Measurements from ENCODE around the gene TAGLN3. TPM values are rescaled to one million over a fixed set of nuclear protein-coding genes. Genes with fewer than 3 reads are reported as not detected.

The TAGLN3 gene
- total RNA-seq, result 1.1 and 3.6 TPM in 2 replicates

DNA sequence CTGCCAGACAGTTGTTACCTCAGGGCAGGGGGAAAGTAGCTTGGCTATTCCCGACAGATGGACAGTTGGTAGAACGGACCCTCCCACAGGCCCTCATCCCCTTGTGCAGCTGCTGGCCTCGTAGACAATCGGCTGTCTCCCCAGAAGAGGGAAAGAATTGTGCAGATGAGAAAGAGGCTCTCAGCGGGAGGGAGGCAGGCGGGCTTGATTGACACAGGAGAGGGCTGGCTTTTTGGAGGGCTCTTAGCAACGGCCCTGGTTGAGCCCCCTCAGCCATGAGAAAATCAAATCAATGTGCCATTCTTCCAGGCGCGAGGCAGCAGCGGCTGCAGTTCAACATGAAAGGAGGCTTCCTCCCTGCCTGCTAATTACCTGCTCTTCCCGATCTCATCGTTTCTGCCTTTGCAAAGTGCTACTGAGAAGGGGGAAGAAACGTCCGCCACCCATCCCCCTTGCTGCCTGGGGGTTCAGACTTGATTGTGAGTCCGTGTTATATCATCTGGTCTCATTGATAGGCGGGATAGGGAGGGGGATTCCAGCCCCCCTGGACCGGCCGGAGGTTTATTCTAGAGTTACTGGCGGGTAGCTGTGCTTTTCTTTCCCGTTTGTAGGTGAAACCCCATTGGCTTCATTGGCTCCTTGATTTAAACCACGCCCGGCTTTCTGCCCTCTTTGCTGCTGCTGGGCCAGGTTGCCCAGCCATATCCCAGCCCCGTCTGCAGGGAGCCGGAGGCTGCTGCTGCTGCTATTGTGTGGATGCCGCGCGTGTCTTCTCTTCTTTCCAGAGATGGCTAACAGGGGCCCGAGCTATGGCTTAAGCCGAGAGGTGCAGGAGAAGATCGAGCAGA is at the start of gene TAGLN3:
Gene TAGLN3, plus strand, starts transcription at position 287 of the 848 bp plus-strand sequence. Its CDS starts 501 bp downstream, at position 788.

DNA sequence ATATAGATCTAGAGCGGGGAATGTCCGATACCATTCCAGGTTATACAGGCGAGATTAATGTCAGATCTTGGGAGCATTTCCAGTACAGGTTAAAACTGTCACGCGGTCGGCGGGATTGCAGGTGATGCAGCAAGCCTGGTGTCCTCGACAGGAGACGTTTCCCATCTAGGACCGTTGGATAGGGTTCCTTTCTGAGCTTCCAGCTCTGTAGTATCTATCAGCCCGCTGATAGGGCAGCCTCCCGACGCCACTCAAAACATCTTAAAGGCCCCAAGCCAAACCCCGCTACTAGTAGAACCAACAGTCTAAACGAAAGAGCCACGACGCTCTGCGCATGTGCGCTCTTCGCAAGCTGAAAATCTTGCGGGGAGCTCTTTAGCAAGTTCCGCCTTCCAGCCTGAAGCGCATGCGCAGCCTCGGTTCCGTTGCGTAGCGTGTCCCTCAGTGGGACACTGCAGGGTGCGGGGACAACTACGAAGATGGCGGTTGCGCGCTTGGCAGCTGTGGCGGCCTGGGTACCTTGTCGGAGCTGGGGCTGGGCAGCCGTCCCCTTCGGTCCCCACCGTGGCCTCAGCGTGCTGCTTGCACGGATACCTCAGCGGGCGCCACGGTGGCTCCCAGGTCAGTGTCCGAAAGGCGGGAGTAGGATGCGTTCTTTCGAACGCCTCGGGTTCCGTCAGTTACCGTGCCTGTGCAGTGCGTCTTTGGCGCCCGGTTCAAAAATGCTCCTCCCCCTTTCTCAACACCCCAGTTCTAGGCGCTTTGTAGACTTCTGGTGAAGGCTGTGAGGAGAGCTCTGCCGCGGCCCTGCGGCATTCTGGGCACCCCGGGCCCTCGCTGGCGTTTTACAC is 19.9 kb upstream of the TAGLN3 start, which contains the start of gene ABHD10:
Gene ABHD10, plus strand, starts transcription at position 444 of the 851 bp plus-strand sequence. Its CDS starts 36 bp downstream, at position 480.

GRCh38 chr3:112034436-112034835 is 35.7 kb downstream of the TAGLN3 start, which contains the start of gene TMPRSS7:
Gene TMPRSS7, plus strand, starts transcription at chr3:112034736. Its CDS starts 110 bp downstream, at chr3:112034846.

Other genes starting within 250 kb of the TAGLN3 start
- 43.7 and 93.7 TPM in 2 replicates for gene PHLDB2, start 139.7 kb upstream of the TAGLN3 start, total RNA-seq
- gene ABHD10, start 19.9 kb upstream of the TAGLN3 start, total RNA-seq, result 16.4 and 21.7 TPM in 2 replicates
- under 0.01 TPM in 1 of 2 replicates, not detected in the other for gene TMPRSS7, start 35.8 kb downstream of the TAGLN3 start, total RNA-seq
- gene C3orf52, start 87.5 kb downstream of the TAGLN3 start, total RNA-seq, result 33.0 and 40.0 TPM in 2 replicates
- gene GCSAM, start 134.3 kb downstream of the TAGLN3 start, total RNA-seq, result 0.48 and 0.85 TPM in 2 replicates

Data from tracheal epithelial cell (primary cell).